SKM-1 treated with dmso at 0.1 percent for 144 hours (cell line): ENCODE data around the gene RNF182.

Experiments used
- DNase-seq: peaks from one replicate; lab custom pipeline; 2025; ENCODE audit not compliant: unreplicated experiment; lab: John Stamatoyannopoulos, UW

Gene RNF182

DNA sequence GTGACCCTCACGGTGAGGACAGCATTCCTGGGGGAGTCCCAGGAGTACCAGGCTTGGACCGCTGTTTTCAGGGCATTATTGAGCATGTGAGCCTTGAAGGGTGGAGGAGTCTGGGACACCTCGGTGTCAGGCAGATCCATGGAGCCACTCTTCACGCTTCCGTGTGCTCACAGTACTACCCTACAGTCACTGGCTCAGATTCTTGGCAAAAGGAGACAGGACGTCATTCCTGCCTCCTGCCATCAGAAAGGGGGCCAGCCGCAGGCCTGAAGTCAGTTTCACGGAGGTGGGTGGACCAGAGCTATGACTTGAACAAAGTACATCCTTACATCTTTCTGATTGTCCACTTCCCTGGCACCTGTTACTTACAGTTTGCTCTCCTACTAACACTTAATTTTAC is 103.9 kb downstream of the RNF182 start:
- DNase-seq, result no peak

DNA sequence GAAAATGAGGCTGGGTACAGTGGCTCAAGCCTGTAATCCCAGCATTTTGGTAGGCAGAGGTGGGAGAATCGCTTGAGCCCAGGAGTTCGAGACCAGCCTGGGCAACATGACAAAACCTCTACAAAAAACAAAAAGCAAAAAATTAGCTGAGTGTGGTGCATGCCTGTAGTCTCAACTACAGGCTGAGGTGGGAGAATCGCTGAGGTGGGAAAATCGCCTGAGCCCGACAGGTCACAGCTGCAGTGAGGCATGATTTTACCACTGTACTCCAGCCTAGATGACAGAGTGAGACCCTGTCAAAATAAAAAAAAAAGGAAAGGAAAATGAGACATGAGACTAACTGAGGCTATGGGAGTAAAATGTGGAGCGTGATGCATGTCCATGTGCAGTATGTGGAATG is 104.9 kb downstream of the RNF182 start:
- no peak for DNase-seq
